SH-SY5Y (cell line): ENCODE measurements around the gene KNOP1.

ENCODE experiments used
- GATA2 ChIP-seq: IDR thresholded peaks from 2 replicates; pipeline ENCODE4 v1.6.1; 2011; ENCODE audit warnings: mild to moderate bottlenecking, low read depth, low read length
- GATA3 ChIP-seq: IDR thresholded peaks from 2 replicates; pipeline ENCODE4 v1.6.1; 2011; ENCODE audit warnings: low read depth, mild to moderate bottlenecking, low read length, moderate library complexity

DNA sequence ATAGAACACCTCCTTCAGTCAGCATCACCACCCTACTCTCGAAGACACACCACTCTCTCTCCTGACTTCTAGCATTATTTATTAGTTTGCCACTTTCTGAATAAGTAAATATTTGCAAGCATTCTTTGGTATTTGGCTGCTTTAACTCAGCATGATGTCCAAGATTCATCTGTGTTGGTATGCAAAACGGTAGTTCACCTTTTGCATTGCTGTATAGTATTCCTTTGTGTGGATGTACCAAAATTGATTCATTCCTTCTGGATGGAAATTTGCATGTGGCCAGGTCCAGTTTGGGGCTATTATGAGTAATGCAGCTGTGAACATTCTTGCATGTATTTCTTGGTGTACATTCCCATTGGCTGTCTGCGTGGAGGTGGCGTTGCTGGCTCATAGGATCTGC is 32.9 kb downstream of the KNOP1 start:
- TF ChIP-seq GATA2 = no peak
- no peak for TF ChIP-seq GATA3
